GM20431 (cell line): ENCODE data around the gene RABGEF1.
"Not testable (repeated sequence)": the region's sequence is repeated elsewhere in the genome, so short reads cannot be mapped to it uniquely, and the experiment has no call there.

Experiments used
- in situ Hi-C: fragments of 300-500 bp; cut with MseI, MboI; formaldehyde crosslinking; loops from one replicate; pipeline ENCODE4 v1.15.0; 2020; ENCODE audit warnings: low sequenced_read_pairs; ENCODE audit not compliant: unreplicated experiment

The RABGEF1 gene

DNA sequence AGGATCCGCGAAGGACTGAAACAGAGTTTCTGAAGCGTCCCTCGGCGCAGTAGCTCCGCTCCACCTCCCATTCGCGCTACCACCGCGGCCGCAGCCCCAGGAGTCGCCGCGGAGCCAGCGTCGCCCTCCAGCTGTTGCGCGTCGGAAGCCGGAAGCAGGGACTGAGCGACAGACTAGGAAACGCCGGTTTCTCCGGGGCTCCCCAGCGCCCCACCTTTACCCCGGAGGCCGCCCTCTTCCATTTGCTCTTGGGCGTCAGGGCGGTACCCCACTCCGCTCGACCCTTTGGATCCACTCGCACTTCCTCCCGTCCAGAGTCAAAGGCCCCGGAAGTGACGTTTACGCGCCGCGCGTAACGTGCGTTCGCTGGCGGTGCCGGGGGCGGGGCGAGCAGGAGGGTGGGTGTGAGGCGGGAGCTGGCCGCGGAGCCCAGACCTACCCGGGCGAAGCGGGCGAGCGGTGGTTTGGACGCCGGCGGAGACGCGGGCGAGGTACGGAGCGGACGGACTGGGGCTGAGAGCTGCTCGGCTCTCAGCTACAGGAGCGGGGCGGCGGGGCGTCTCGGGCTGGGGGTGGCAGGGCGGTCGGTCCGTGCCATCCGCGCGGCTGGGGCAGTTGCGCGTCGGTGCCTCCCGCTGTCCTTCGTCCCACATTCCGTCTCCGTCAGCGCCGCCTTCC lies at the start of gene RABGEF1:
Gene RABGEF1 (plus strand): TSS at position 432 of the 678 bp plus-strand sequence. CDS start 31,167 bp downstream, outside the sequence.
- in situ Hi-C loops: no loop called here

DNA sequence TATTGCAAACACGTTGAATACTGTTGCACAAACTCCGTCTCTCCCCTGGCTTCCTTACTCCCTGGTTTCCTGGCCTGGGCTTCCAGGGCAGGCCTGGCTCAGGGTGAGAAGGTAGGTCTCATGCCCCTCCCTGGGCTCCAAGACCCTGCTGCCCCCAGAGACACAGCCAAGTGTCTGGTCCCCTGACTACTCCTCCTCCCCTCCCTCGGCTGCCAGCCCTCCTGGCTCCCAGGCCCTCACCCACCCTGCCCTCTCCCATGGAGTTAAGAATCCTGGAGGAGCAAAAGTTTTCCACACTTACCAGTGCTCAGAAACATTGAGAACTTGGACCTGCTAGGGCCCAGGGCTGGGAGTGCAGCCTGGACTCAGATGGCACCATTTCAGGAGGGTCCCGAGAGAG lies 47.2 kb upstream of the RABGEF1 start:
- in situ Hi-C loops: no loop called here

DNA sequence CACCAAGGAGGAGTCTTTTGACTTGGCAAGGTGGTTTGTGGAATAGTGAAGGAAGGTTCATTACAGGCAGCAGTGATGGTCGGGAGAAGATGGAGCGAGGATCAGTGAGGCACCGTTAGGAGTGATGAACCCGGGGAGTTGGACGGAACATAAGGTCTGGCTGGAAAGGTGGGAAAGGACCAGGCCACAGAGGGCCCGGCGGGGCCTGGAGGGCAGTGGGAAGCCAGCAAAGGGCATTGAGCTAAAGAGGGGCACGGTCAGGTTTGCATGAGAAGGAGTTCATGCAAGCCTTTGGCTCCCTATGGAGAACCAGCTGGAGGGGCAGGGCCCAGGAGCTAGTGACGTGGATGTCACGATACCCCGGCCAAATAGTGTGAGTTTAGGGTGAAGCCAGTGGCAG lies 46.2 kb upstream of the RABGEF1 start:
- in situ Hi-C loops: no loop called here

DNA sequence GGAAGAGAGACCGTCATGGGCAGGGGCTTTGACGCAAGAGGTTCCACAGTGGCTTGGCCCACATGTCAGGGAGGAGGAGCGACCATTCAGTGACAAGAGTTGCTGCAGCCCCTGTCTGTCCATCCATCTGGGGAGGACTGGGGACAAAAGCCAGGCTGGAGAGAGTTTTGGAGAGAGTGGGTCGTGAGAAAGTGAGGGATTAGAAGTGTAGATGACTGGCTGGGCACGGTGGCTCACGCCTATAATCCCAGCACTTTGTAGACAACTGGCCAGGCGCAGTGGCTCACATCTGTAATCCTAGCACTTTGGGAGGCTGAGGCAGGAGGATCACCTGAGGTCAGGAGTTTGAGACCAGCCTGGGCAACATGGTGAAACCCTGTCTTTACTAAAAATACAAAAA lies 45.1 kb upstream of the RABGEF1 start:
- in situ Hi-C loops: not testable (repeated sequence)

DNA sequence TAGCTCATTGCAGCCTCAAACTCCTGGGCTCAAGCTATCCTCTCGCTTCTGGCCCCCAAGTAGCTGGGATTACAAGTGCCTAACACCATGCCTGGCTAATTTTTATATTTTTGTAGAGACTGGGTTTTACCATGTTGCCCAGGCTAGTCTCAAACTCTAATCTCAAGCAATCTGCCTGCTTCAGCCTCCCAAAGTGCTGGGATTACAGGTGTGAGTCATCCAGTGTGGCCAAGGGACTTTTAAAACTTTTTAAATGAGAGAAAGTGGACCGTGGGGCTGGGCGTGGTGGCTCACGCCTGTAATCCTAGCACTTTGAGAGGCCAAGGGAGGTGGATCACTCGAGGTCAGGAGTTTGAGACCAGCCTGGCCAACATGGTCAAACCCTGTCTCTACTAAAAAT lies 44.4 kb upstream of the RABGEF1 start:
- in situ Hi-C loops: not testable (repeated sequence)

DNA sequence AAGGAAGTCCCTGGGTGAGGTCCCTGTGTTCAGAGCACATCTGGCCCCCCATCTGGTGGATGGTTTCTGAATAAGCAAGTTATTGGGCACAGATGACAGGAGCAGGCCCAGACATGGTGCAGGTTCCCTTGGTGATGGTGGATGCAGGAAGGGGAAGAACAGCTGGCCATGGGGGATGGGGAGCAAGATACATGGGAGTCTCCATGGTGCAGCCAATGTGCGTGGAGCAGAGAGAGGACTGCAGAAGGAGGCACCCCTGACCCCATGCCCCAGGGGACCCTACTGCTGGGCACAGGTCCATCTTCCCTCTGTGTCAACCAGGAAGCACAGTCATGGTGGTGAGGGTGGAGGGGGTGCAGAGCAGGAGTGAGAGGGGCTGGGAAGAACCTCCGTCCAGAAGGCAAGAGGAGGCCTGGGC lies 43.8 kb upstream of the RABGEF1 start:
- in situ Hi-C loops: no loop called here

DNA sequence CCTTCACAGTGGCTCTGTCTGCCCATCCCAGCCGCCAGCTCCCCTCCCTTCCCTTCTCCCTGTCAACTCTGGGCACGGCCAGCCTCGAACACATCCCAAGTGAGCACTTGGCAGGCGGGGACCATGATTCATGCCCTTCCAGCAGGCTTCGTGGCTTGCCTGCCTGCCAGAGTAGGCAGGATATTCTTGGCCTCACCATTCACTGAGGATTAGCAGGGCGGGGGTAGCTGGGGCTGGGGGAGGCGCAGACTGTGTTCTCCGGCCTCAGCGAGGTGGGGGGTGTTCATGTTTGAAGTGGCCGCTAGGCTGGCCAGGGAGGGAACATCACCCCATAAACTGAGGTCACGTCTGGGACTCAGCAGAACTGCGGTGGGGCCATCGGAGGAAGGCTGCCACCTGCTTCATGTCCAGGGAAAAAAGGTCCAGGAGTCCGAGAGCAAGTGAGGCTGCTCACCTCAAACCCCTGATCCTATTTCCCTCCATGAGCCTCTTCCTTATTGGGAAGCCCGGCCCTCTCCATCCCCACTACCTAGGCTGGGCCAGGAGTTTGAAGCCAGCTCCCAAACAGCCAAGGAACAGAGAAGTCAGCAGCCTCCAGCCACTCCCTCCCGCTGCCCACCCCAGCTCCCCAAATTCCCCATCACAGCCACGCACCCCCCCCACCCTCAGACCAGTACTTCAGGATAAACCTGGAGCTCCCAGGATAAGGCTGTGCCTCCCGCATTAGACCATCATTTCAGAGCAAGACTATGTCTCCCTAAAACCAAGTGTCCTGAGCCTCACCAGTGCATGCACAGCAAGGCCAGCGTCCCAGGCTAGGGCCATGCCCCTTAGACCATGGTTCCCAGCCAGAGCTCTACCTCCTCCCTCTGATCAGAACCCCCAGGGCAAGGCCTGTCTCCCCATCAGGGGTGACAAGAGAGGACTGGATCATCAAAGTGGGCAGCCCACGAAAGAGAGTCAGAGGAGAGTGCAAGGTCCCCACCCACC lies 42.8 kb upstream of the RABGEF1 start:
- in situ Hi-C loops: no loop called here

DNA sequence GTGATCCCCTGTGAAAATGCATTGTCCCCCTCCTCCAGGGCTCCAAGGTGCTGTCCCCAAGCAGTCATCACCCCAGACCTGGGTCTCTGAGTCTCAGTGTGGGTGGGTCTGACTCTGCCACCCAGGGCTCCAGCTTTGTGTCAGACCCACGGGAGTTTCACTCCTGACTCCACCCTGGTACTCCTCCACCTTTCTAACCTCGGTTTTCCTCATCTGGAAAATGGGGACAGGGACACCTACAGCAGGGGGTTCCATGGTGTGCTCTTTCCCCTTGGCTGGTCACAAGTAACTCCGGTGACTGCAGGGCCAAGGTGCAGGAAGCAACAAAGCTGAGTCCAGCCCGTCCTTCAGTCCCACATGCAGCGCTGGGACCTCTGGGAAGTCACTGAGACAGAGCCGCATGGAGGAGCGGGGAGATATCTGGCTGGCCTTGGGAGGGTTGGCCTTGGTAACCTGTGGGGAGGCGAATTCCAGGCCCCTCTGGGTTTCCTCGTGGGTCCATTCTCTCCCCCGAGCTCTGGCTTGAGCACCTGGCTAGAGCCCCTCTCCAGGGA lies 41.8 kb upstream of the RABGEF1 start:
- in situ Hi-C loops: no loop called here

DNA sequence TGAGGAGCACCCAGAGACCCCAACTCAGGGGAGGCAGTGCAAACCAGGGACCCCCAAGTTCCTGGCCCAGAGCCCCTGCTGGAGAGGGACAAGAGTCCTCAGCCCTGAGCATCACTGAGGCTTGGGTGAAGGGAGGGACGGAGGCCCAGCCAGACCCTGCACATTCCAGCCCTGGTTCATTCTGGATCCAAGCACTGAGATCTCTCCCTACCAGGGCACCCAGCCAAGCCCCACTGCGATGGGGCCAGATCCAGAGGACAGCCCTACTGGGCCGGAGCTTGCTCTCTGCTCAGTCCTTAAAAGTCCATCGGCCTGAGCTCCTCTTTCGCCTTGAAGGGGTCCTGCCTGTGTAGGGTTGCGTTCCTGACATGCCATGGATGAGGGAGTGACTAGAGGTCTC lies 40.5 kb upstream of the RABGEF1 start:
- in situ Hi-C loops: no loop called here

DNA sequence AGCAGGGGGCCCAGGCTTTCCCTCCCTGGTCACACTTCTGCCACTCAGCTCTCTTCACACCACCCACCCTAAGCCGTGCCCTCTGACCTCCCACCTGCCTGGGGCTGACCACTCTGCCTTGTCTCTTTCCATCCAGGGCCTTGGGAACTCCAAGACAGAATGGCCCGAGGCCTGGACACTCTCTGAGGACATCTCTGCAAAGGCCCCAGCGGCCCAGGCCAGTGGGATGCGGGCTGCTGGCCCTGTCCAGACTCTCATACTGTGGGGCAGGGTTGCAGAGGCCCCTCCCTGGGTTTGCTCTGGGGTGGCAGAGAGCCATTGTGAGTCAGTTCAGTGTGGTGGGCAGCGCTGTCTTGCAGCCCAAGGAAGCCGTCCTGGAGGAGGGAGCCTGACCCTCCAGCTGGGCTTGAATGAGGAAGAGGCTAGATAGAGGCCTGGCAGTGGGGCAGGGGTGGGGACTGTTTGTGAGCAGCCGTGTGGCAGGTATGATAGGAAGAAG lies 39.9 kb upstream of the RABGEF1 start:
- in situ Hi-C loops: no loop called here

DNA sequence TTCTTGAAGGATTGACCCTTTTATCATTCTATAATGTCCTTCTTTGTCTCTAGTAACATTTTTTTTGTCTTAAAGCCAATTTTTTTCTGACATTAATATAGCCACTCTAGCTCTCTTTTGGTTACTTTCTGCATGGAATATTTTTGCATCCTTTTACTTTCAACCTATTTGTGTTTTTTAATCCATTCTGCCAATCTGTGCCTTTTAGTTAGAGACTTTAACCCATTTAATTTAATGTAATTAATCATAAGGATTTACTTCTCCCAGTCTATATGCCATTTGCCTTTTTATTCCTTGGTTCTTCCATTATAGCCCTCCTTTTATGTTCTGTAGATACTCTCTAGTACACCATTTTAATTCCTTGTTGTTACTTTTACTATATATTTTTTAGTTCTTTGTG lies 32.7 kb upstream of the RABGEF1 start:
- in situ Hi-C loops: no loop called here

DNA sequence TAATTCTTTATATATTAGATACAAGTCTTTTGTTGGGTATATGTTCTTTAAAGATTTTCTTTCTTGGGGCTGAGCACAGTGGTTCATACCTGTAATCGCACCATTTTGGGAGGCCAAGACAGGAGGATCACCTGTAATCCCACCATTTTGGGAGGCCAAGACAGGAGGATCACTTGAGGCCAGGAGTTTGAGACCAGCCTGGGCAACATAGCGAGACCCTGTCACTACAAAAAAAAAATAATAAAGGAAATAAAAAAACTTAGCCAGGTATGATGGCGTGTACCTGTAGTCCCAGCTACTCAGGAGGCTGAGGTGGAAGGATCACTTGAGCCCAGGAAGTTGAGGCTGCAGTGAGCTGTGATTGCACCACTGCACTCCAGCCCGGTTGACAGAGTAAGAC lies 29.8 kb upstream of the RABGEF1 start:
- in situ Hi-C loops: not testable (repeated sequence)

DNA sequence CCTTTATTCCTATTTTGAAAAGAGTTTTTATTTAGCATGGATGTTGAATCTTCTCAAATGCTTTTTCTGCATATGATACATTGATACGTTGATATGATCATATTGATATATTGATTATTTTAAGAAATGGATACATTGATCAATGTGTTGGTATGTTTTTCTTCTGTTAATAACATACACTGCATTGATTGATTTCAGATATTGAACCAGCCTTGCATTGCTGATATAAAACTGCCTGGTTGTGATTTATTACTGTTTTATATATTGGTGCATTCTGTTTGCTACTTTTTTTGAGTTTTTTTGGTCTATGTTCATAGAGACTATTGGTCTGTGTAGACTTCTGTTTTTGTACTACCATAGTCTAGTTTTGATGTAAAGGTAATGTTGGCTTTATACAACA lies 26.8 kb upstream of the RABGEF1 start:
- in situ Hi-C loops: no loop called here

DNA sequence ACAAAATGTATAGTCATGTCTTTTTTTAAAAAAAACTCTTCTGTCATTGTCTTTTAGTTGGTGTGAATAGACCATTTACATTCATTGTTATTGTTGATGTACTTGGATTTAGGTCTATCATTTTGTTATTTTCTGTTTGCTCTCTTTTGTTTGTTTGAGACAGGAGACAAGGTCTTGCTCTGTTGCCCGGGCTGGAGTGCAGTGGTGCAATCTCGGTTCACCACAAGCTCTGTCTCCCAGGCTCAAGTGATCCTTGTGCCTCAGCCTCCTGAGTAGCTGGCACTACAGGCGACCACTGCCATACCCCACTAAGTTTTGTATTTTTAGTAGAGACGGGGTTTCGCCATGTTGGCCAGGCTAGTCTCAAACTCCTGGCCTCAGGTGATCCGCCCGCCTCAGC lies 23.9 kb upstream of the RABGEF1 start:
- in situ Hi-C loops: not testable (repeated sequence)

DNA sequence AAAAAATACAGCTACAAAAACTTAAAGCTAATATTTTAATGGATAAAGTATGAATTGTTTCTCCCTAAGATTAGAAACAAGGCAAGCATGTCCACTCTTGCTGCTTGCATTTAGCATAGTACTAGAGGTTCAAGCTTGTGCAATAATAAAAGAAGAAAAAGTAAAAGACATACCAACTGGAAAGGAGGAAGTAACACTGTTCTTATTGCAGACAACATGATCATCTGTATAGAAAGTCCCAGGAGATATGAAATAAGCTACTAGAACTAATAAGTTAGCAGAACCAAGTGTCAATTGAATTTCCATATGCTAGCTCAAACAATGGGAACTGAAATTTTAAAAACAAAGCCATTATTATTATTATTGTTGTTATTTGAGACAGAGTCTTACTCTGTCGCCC lies 20.0 kb upstream of the RABGEF1 start:
- in situ Hi-C loops: no loop called here

DNA sequence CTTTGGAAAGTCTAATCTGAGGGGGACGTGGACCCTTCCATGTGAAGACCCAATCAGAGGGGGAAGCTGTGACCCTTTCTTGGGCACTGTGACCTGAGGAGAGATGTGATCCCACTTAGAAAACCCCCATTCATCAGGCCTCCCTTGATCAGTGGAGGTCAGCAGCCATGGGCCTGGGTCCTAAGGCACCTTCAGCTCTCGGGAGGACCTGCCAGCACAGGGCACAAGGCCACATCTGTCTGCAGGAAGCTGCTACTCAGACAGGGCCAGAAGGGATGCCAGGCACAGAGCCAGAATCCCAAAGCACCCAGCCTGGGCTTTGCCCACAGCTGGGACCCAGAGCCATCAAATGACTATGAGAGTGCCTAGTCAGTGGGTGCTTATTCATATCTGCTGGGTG lies 14.7 kb upstream of the RABGEF1 start:
- in situ Hi-C loops: no loop called here

DNA sequence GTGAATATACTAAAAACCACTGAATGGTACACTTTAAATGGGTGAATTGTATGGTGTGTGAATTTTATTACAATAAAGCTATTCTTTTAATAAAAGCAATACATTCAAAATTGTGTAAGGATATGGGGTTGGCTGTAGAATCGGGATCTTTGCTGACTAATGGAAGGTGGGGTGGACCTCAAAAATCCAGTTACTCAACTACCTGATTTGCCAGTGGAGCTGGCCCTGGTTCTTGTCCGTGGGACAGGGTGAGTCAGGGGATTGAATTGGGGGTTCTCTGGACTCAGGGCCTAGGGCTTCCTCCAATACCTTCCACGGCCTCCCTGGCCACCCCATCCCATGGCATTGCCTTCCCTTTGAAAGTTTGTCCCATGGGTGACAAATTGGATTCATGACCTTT lies 13.5 kb upstream of the RABGEF1 start:
- in situ Hi-C loops: no loop called here

DNA sequence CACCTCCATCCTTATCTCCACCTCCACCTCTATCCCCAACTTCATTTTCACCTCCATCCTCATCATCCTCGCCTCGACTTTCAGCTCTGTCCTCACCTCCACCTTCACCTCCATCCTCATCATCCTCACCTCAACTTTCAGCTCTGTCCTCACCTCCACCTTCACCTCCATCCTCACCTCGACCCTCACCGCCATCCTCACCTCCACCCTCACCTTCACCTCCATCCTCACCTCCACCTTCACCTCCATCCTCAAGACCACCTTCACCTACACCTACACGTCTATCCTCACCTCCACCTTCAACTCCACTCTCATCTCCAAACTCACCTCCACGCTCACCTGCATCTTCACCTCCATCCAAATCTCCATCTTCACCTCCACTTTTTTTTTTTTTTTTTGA lies 12.0 kb upstream of the RABGEF1 start:
- in situ Hi-C loops: no loop called here

DNA sequence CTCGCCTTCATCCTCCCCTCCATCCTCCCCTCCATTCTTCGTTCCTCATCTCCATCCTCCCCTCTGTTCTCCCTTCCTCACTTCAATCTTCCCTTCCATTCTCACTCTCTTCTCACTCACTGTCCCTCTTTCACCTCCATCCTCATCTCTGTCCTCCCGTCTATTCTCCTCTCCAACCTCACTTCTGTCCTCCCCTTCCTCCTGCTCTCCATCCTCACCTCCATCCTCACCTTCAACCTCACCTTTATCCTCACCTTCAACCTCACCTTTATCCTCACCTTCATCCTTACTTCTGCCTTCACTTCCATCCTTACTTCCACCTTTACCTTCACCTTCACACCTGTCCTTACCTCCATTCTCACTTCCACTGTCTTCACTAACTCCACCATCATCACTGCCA lies 11.3 kb upstream of the RABGEF1 start:
- in situ Hi-C loops: no loop called here

DNA sequence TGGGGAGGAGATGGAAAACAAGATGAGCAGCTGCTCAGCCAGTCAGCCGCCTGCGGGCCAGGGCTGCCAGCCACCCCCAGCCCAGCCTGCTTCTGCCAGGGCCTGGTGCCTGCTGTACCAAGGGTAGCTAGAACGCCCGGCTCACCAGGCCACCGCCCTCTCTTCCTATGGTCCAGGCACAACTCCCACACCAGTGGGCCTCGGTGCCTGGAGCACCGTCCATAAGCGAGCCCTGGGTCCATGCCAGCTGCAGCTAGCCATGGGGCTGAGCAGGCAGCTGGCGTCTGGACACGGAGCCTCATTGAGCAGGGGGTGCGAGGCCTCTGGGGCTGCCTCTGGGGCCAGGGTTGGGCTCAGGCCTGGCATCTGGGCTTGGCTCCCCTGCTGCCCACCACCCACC lies 8.5 kb upstream of the RABGEF1 start:
- in situ Hi-C loops: no loop called here

DNA sequence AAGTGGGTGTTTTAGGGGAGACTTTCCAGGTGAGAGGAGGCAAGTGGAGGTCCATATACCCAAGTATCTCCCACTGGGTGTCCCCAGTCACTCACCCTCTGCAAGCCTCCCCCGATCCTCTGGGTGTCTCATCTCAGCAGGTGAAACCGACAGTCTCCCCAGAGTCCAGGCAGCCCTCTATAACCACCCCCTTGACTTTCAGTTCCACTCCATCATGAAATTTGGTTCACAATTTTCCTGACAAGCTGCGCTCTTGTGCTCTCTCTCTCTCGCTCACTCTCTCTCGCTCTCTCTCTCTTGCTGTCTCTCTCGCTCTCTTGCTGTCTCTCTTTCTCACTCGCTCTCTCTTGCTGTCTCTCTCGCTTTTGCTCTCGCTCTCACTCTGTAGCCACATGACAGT lies 8.1 kb upstream of the RABGEF1 start:
- in situ Hi-C loops: no loop called here
